ENCODE measurements around the gene GNMT.
"Not testable (repeated sequence)": the region's sequence is repeated elsewhere in the genome, so short reads cannot be mapped to it uniquely, and the experiment has no call there.

GNMT gene

GRCh38 chr6:42978487-42978838, 17.9 kb downstream of the GNMT start:
- no peak for DNase-seq (ENCODE audit: low read depth)

GRCh38 chr6:42978839-42979522, 18.4 kb downstream of the GNMT start, which contains the start of gene PEX6:
TSS of gene PEX6 (minus strand) at chr6:42979181. CDS start at chr6:42979150, 31 bp downstream.
- peak; percentile 80 for DNase-seq (ENCODE audit: low read depth)

GRCh38 chr6:42979523-42980177, 19.1 kb downstream of the GNMT start:
- no peak for DNase-seq (ENCODE audit: low read depth)

GRCh38 chr6:42981836-42982235, 21.3 kb downstream of the GNMT start:
- DNase-seq (ENCODE audit: low read depth): no peak

- peak; percentile 95 for DNase-seq (ENCODE audit: low read depth)
These were observed 23.7 kb downstream of the GNMT start, which contains the start of gene PPP2R5D for GRCh38 chr6:42984001-42984923. TSS of gene PPP2R5D (plus strand) at chr6:42984570. CDS start at chr6:42984678, 108 bp downstream.

GRCh38 chr6:42984924-42985475, 24.4 kb downstream of the GNMT start:
- no peak for DNase-seq (ENCODE audit: low read depth)

GRCh38 chr6:42987533-42988451, 27.2 kb downstream of the GNMT start:
- no peak for DNase-seq (ENCODE audit: low read depth)

GRCh38 chr6:42988486-42989020, 28.0 kb downstream of the GNMT start:
- DNase-seq (ENCODE audit: low read depth): no peak

GRCh38 chr6:42989923-42990322, 29.4 kb downstream of the GNMT start:
- no peak for DNase-seq (ENCODE audit: low read depth)

- DNase-seq (ENCODE audit: low read depth): no peak
These were observed 32.9 kb downstream of the GNMT start for GRCh38 chr6:42993445-42993844.

- DNase-seq (ENCODE audit: low read depth): no peak
These were observed 36.0 kb downstream of the GNMT start for GRCh38 chr6:42996513-42996912.

GRCh38 chr6:42998205-42998604, 37.7 kb downstream of the GNMT start:
- DNase-seq (ENCODE audit: low read depth): not testable (repeated sequence)

- no peak for DNase-seq (ENCODE audit: low read depth)
These were observed 41.3 kb downstream of the GNMT start for GRCh38 chr6:43001843-43002242.

- no peak for DNase-seq (ENCODE audit: low read depth)
These were observed 45.3 kb downstream of the GNMT start for GRCh38 chr6:43005844-43006243.

GRCh38 chr6:43006251-43006650, 45.7 kb downstream of the GNMT start:
- no peak for DNase-seq (ENCODE audit: low read depth)

GRCh38 chr6:43007126-43007525, 46.6 kb downstream of the GNMT start:
- DNase-seq (ENCODE audit: low read depth): no peak

- no peak for DNase-seq (ENCODE audit: low read depth)
These were observed 48.6 kb downstream of the GNMT start for GRCh38 chr6:43009124-43009523.

GRCh38 chr6:43011207-43011606, 50.7 kb downstream of the GNMT start:
- no peak for DNase-seq (ENCODE audit: low read depth)

GRCh38 chr6:43012364-43012763, 51.8 kb downstream of the GNMT start:
- DNase-seq (ENCODE audit: low read depth): no peak

- DNase-seq (ENCODE audit: low read depth): no peak
These were observed 52.7 kb downstream of the GNMT start for GRCh38 chr6:43013097-43013842.
